DMS153 (cell line): ENCODE measurements around the gene MT1F.

ENCODE experiments used
- DNase-seq: peaks from one replicate; lab custom pipeline; 2025; lab: John Stamatoyannopoulos, UW

The MT1F gene

GRCh38 chr16:56700195-56700594 is 42.4 kb downstream of the MT1F start:
- DNase-seq: no peak

GRCh38 chr16:56700631-56701030 is 42.9 kb downstream of the MT1F start:
- no peak for DNase-seq

GRCh38 chr16:56701534-56701933 is 43.8 kb downstream of the MT1F start:
- no peak for DNase-seq

- no peak for DNase-seq
Observed at GRCh38 chr16:56702836-56703235, 45.1 kb downstream of the MT1F start.
